ENCODE results near the gene ZSCAN30. TPM values are rescaled to one million over a fixed set of nuclear protein-coding genes. Genes with fewer than 3 reads are reported as not detected.

ZSCAN30 gene
- total and polyA plus RNA-seq, 9 of the 15 experiments (the other 6 are each of a cell fraction or from before 2014, with no cell fraction given), result 4.6 to 13.6 (median 10.8) TPM

- TF ChIP-seq RBBP5 (IDR thresholded peaks at IDR 0.05; ENCODE audit: borderline replicate concordance, insufficient read depth, low read length, poor library complexity, severe bottlenecking) (peak; percentile 95), CBFA2T3 (IDR thresholded peaks at IDR 0.05) (0 out of 2 replicates have a peak, but pooled peaks have one; percentile 10), ZNF785 (CRISPR knock-in tag; IDR thresholded peaks at IDR 0.05) (no peak), ZNF445 (CRISPR knock-in tag; IDR thresholded peaks at IDR 0.05; ENCODE audit: low read depth) (no peak; the same call in 1 of the 2 replicates), CREBBP (IDR thresholded peaks at IDR 0.05; ENCODE audit: low read depth, low read length) (no peak), MGA (IDR thresholded peaks at IDR 0.05) (peak; percentile 57), SPI1 (IDR thresholded peaks at IDR 0.05; ENCODE audit: borderline replicate concordance, low read depth, low read length) (no peak), E2F1 (CRISPR knock-in tag; IDR thresholded peaks at IDR 0.05) (0 out of 2 replicates have a peak, but pooled peaks have one; percentile 60), CEBPG (CRISPR knock-in tag; IDR thresholded peaks at IDR 0.05) (peak; percentile 52; the same call in 1 of the 2 replicates), CEBPG (tag; conservative IDR thresholded peaks at IDR 0.05 in 1 of 2, IDR thresholded peaks at IDR 0.05 in 1 of 2) (no peak), STAT5B (CRISPR knock-in tag; IDR thresholded peaks at IDR 0.05) (no peak), SREBF1 (IDR thresholded peaks at IDR 0.05; ENCODE audit: borderline replicate concordance, low read depth, low read length) (no peak), THRAP3 (IDR thresholded peaks at IDR 0.05; ENCODE audit: borderline replicate concordance) (no peak)
- TF ChIP-seq, protein P1, sequence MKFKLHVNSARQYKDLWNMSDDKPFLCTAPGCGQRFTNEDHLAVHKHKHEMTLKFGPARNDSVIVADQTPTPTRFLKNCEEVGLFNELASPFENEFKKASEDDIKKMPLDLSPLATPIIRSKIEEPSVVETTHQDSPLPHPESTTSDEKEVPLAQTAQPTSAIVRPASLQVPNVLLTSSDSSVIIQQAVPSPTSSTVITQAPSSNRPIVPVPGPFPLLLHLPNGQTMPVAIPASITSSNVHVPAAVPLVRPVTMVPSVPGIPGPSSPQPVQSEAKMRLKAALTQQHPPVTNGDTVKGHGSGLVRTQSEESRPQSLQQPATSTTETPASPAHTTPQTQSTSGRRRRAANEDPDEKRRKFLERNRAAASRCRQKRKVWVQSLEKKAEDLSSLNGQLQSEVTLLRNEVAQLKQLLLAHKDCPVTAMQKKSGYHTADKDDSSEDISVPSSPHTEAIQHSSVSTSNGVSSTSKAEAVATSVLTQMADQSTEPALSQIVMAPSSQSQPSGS (CRISPR knock-in tag; IDR thresholded peaks at IDR 0.05), result no peak
These were observed at the start of gene ZSCAN30 (continued) for GRCh38 chr18:35290094-35290735.

Measured in K562 (cell line).